Keratinocyte (primary cell): ENCODE results near the gene MMP19. TPM values are rescaled to one million over a fixed set of nuclear protein-coding genes. Genes with fewer than 3 reads are reported as not detected.

Experiments used
- DNase-seq: peaks from one replicate; pipeline ENCODE4 v3.0.0-alpha.2; 2011; ENCODE audit warnings: low read depth, missing footprints, low spot score
- FAIRE-seq: peaks from 2 replicates; lab custom pipeline; 2011; peaks lifted over from hg19 to GRCh38; lab: Jason Lieb, UNC
- H2AFZ ChIP-seq: 2 replicates; pipeline ENCODE4 v1.6.0; 2012; ENCODE audit warnings: low read length, control low read depth, inconsistent platforms; ENCODE audit not compliant: control insufficient read depth
- H3K27ac ChIP-seq: 2 replicates; pipeline ENCODE4 v1.5.1; 2011; ENCODE audit warnings: low read length; ENCODE audit not compliant: control insufficient read depth, insufficient read depth
- H3K27me3 ChIP-seq: 3 replicates; pipeline ENCODE4 v1.6.0; 2011; ENCODE audit warnings: low read length; ENCODE audit not compliant: control insufficient read depth, insufficient read depth; ENCODE audit errors: extremely low read depth
- H3K36me3 ChIP-seq, 2 experiments: 2 replicates in 1 of 2; 3 replicates in 1 of 2; pipeline ENCODE4 v1.5.1; 2011; ENCODE audit warnings: low read length in 2 of 2, mild to moderate bottlenecking in 1 of 2; ENCODE audit not compliant: control insufficient read depth in 2 of 2, insufficient read depth in 2 of 2; ENCODE audit errors: extremely low read depth in 1 of 2
- H3K4me1 ChIP-seq: 3 replicates; pipeline ENCODE4 v1.5.1; 2011; ENCODE audit warnings: low read length; ENCODE audit not compliant: control insufficient read depth, insufficient read depth; ENCODE audit errors: extremely low read depth
- H3K4me2 ChIP-seq: 3 replicates; pipeline ENCODE4 v1.6.0; 2011; ENCODE audit warnings: low read depth, low read length; ENCODE audit not compliant: control insufficient read depth, insufficient read depth; ENCODE audit errors: extremely low read depth
- H3K4me3 ChIP-seq, 3 experiments: fragments of 200-600 bp in 1 of 3; sonication (generic) in 1 of 3; 2 replicates in 2 of 3; 3 replicates in 1 of 3; pipeline ENCODE4 v1.5.1; 2011 to 2016; ENCODE audit warnings: low read length in 3 of 3, mild to moderate bottlenecking in 3 of 3, control low read depth in 2 of 3, inconsistent platforms in 1 of 3, low read depth in 1 of 3, mixed read lengths in 1 of 3, mixed run types in 1 of 3, moderate library complexity in 1 of 3; ENCODE audit not compliant: control insufficient read depth in 2 of 3, insufficient read depth in 2 of 3; ENCODE audit errors: extremely low read depth in 1 of 3
- H3K79me2 ChIP-seq: 2 replicates; pipeline ENCODE4 v1.6.0; 2012; ENCODE audit warnings: low read length; ENCODE audit not compliant: control insufficient read depth, insufficient read depth
- H3K9ac ChIP-seq: 3 replicates; pipeline ENCODE4 v1.6.0; 2011; ENCODE audit warnings: low read length; ENCODE audit not compliant: control insufficient read depth, insufficient read depth; ENCODE audit errors: extremely low read depth
- H3K9me1 ChIP-seq: 3 replicates; pipeline ENCODE4 v1.6.0; 2011; ENCODE audit warnings: low read length; ENCODE audit not compliant: control insufficient read depth, insufficient read depth; ENCODE audit errors: extremely low read depth
- H3K9me3 ChIP-seq: 2 replicates; pipeline ENCODE4 v1.5.1; 2012; ENCODE audit warnings: low read depth, low read length; ENCODE audit not compliant: control insufficient read depth
- H4K20me1 ChIP-seq: 3 replicates; pipeline ENCODE4 v1.6.0; 2011; ENCODE audit warnings: low read length; ENCODE audit not compliant: control insufficient read depth, insufficient read depth; ENCODE audit errors: extremely low read depth
- EZH2 ChIP-seq: IDR thresholded peaks from one replicate; pipeline ENCODE4 v1.6.1; 2012; ENCODE audit warnings: inconsistent platforms, mild to moderate bottlenecking, low read length, moderate library complexity
- dilution Hi-C: fragments of 300-500 bp; cut with MboI; formaldehyde crosslinking; loops from one replicate; pipeline ENCODE4 v1.7.0; 2020; ENCODE audit warnings: low sequenced_read_pairs; ENCODE audit not compliant: extremely low pct_ligation_motif_present
- polyA plus RNA-seq, 5 experiments: library from polyadenylated mRNA; depleted of rRNA in 3 of 5; stranded (reverse) in 3 of 5; stranded (forward) in 1 of 5; unstranded in 1 of 5; fragments of >200 nt; gene quantifications; 1 replicate in 1 of 5; 2 replicates in 3 of 5; 3 replicates in 1 of 5; pipeline versions ENCODE4 v1.2.1 to v1.2.3, GENCODE V29; 2011 to 2012; ENCODE audit warnings: missing spikeins in 2 of 5, low read depth in 1 of 5, low replicate concordance in 1 of 5
- TF ChIP-seq, protein P1 (sequence below), 3 experiments: IDR thresholded peaks in 1 of 3; conservative IDR thresholded peaks in 1 of 3; optimal IDR thresholded peaks in 1 of 3; 2 replicates in 2 of 3; 3 replicates in 1 of 3; pipeline versions ENCODE3 to v1.5.1; 2011; ENCODE audit warnings: low read length in 3 of 3, mild to moderate bottlenecking in 3 of 3, moderate library complexity in 2 of 3, control low read depth in 1 of 3, inconsistent platforms in 1 of 3; ENCODE audit not compliant: insufficient read depth in 2 of 3; ENCODE audit errors: extremely low read depth in 1 of 3

MMP19 gene
- polyA plus RNA-seq, 1 donor (not counting 4 experiments of a cell fraction or from before 2014, with no cell fraction given) = 2.7 TPM

GRCh38 chr12:55823419-55823818 lies 19.3 kb downstream of the MMP19 start:
- Histone ChIP-seq H3K9ac (no peak overlapping the region), H3K27me3 (no peaks in the 10 kb centered on the region), H3K79me2 (peaks cover 45% of the 10 kb centered on the region), H3K4me1 (peaks cover 18% of the 10 kb centered on the region), H3K4me2 (no peak overlapping the region), H3K9me1 (peaks cover 3% of the 10 kb centered on the region), H3K9me3 (no peaks in the 10 kb centered on the region), H4K20me1 (no peaks in the 10 kb centered on the region), H2AFZ (no peak overlapping the region), H3K4me3 (no peak overlapping the region), H3K36me3 (peaks cover 28 to 31% of the 10 kb centered on the region in 2 experiments), H3K27ac (no peak overlapping the region)
- FAIRE-seq = no peak
- dilution Hi-C loops = no loop called here
- DNase-seq = no peak
- TF ChIP-seq EZH2 = no peak
- TF ChIP-seq, protein P1, sequence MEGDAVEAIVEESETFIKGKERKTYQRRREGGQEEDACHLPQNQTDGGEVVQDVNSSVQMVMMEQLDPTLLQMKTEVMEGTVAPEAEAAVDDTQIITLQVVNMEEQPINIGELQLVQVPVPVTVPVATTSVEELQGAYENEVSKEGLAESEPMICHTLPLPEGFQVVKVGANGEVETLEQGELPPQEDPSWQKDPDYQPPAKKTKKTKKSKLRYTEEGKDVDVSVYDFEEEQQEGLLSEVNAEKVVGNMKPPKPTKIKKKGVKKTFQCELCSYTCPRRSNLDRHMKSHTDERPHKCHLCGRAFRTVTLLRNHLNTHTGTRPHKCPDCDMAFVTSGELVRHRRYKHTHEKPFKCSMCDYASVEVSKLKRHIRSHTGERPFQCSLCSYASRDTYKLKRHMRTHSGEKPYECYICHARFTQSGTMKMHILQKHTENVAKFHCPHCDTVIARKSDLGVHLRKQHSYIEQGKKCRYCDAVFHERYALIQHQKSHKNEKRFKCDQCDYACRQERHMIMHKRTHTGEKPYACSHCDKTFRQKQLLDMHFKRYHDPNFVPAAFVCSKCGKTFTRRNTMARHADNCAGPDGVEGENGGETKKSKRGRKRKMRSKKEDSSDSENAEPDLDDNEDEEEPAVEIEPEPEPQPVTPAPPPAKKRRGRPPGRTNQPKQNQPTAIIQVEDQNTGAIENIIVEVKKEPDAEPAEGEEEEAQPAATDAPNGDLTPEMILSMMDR (optimal IDR thresholded peaks at IDR 0.05 in 1 of 3, IDR thresholded peaks at IDR 0.05 in 1 of 3, conservative IDR thresholded peaks at IDR 0.05 in 1 of 3; ENCODE audit: extremely low read depth in 1 of 3, insufficient read depth in 2 of 3, low read length in 3 of 3) = no peak

- Histone ChIP-seq H2AFZ (no peak overlapping the region), H3K9ac (no peak overlapping the region), H3K79me2 (peaks cover 39% of the 10 kb centered on the region), H3K27me3 (no peaks in the 10 kb centered on the region), H4K20me1 (no peaks in the 10 kb centered on the region), H3K4me3 (no peak overlapping the region), H3K9me1 (peaks cover 3% of the 10 kb centered on the region), H3K4me1 (peaks cover 9% of the 10 kb centered on the region), H3K9me3 (no peaks in the 10 kb centered on the region), H3K27ac (no peak overlapping the region), H3K4me2 (no peak overlapping the region), H3K36me3 (peaks cover 24 to 31% of the 10 kb centered on the region in 2 experiments)
- DNase-seq (no peak), FAIRE-seq (no peak)
- dilution Hi-C loops = no loop called here
- TF ChIP-seq EZH2 = no peak
- TF ChIP-seq, protein P1 (optimal IDR thresholded peaks at IDR 0.05 in 1 of 3, IDR thresholded peaks at IDR 0.05 in 1 of 3, conservative IDR thresholded peaks at IDR 0.05 in 1 of 3; ENCODE audit: extremely low read depth in 1 of 3, insufficient read depth in 2 of 3, low read length in 3 of 3) = peak; percentile 23 to 57 (median 32)
Measured at GRCh38 chr12:55822228-55822627, 20.5 kb downstream of the MMP19 start.
